ENCODE measurements around the gene CEP112.

DNA sequence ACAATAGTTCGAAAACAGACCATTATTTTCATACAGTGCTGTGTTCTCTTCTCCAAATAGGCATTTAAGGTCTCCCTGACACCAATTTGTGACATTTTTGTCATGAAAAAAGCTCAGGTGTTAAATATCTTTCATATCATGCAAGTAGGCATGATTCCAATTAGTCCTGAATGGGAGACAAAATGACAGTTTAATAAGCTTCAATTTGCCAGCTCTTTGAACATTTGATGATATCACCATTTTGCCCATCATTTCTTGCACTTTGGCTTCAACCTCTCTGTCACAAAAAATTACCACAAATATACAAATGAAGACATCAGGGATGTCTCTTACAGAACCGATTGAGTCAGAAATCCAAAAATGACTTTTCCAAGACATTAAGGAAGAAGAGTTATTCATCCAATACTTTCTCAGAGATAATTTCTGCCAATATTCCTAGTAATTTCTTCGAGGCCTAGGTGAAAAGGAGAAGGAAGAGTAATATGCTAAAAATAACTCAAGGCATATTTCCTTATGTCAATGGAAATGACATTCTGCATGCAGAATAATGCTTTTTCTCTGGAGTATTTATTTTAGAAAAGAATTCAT is 298.1 kb downstream of the CEP112 start:
- TF ChIP-seq GATA2 (IDR thresholded peaks at IDR 0.05; ENCODE audit: low read depth, low read length), result no peak
- TF ChIP-seq GATA3 (IDR thresholded peaks at IDR 0.05; ENCODE audit: low read depth, low read length), result no peak
